ENCODE data around the gene MGA. TPM values are rescaled to one million over a fixed set of nuclear protein-coding genes. Genes with fewer than 3 reads are reported as not detected.

The MGA gene
- total RNA-seq, 3 donors from 2014 or later (not counting 1 experiment from before 2014, with no cell fraction given) = 54.9 to 75.0 (median 71.3) TPM

DNA sequence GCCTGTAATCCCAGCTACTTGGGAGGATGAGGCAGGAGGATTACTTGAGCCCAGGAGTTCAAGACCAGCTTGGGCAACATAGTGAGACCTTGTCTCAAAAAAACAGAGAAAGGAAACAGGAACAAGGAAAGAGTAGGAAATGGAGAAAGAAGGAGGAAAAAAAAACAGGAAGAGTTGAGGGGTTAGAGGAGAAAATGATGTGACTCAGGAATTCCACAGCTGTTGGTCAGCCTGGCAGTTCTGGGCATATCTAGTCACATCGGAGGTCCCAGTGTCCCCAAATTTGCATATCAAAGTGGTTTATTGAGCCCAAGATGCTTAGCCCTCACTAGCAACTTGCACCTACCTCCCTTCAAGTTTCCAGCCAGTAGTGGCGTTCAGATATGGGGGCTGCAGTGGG, 148.9 kb downstream of the MGA start:
- DNase-seq (no peak), ATAC-seq (no peak)
- no peak for TF ChIP-seq CTCF (IDR thresholded peaks at IDR 0.05)
- H3K27ac ChIP-seq (ENCODE audit: low read length) = no peak overlapping the region
- H3K4me1 Mint-ChIP-seq = peaks cover 15 to 18% of the 10 kb centered on the region in 2 donors
- H3K36me3 ChIP-seq (ENCODE audit: control insufficient read depth, insufficient read depth, low read length) = peaks cover 7% of the 10 kb centered on the region
- WGBS (ENCODE audit: insufficient coverage) = 60% methylated on average over 1 of the region's 2 CpGs
- H3K27me3 Mint-ChIP-seq (ENCODE audit: low read depth in 2 of 2) = no peaks in the 10 kb centered on the region
- H3K27me3 ChIP-seq (ENCODE audit: control insufficient read depth, insufficient read depth, low read length) = no peaks in the 10 kb centered on the region
- H3K4me3 Mint-ChIP-seq = no peak overlapping the region
- intact Hi-C loops (cut with micrococcal nuclease) = no loop called here
- H3K4me1 ChIP-seq (ENCODE audit: control insufficient read depth, insufficient read depth, low read length) = peaks cover 13% of the 10 kb centered on the region
- H3K27ac Mint-ChIP-seq = no peak overlapping the region
- no peaks in the 10 kb centered on the region for H3K36me3 Mint-ChIP-seq
- H3K9me3 Mint-ChIP-seq = no peaks in the 10 kb centered on the region
- no peaks in the 10 kb centered on the region for H3K9me3 ChIP-seq (ENCODE audit: control insufficient read depth, insufficient read depth, low read length)
- H3K4me3 ChIP-seq (ENCODE audit: low read length) = no peak overlapping the region

DNA sequence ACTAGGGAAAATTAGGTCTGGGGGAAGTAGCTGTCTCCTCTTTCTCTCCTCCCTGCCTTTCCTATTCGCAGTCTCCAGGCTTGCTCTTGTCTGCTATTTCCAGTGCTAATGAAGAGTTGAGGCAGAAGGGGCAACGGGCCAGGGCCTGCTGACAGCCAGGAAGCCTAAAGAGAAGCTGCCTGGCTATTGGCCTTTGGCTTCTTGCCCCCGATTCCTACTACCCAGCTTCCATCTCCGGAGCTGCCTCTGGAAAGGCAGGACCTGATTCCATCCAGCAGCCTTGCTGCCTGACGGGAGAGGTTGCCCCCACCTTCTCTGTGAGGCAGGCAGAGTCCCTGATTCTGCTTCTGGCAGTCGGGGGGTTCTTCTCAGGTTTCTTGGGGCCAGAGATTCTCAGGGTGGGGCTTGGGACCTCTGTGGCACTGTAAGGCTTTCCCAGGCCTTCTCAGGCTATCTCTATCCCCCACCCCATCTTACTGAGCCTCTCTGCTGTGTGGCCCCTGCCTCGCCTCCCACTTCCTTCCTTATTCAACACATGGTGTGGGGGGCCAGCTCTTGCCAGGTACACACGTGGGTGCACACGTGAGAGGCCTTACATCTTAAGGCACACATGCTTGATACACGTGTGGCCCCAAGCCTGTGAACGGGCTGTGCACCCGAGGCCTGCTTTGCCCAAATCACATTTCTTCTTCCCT, 149.5 kb downstream of the MGA start:
- DNase-seq = no peak
- WGBS (ENCODE audit: insufficient coverage) = 54% methylated on average over 12 of the region's 12 CpGs
- H3K9me3 ChIP-seq (ENCODE audit: control insufficient read depth, insufficient read depth, low read length) = no peaks in the 10 kb centered on the region
- no peak overlapping the region for H3K27ac ChIP-seq (ENCODE audit: low read length)
- H3K27me3 Mint-ChIP-seq (ENCODE audit: low read depth in 2 of 2) = no peaks in the 10 kb centered on the region
- intact Hi-C loops (cut with micrococcal nuclease) = loop anchor here (5.0 kb wide), 1 partner anchor 342 kb away; no protein-coding TSS in a partner anchor
- H3K4me1 ChIP-seq (ENCODE audit: control insufficient read depth, insufficient read depth, low read length) = peaks cover 13% of the 10 kb centered on the region
- no peaks in the 10 kb centered on the region for H3K9me3 Mint-ChIP-seq
- no peak for ATAC-seq
- H3K4me3 ChIP-seq (ENCODE audit: low read length) = no peak overlapping the region
- peaks cover 11% of the 10 kb centered on the region for H3K36me3 ChIP-seq (ENCODE audit: control insufficient read depth, insufficient read depth, low read length)
- peaks cover 12 to 13% of the 10 kb centered on the region in 2 donors for H3K4me1 Mint-ChIP-seq
- no peak overlapping the region for H3K27ac Mint-ChIP-seq
- H3K36me3 Mint-ChIP-seq = no peaks in the 10 kb centered on the region
- H3K27me3 ChIP-seq (ENCODE audit: control insufficient read depth, insufficient read depth, low read length) = no peaks in the 10 kb centered on the region
- TF ChIP-seq CTCF (IDR thresholded peaks at IDR 0.05) = no peak
- no peak overlapping the region for H3K4me3 Mint-ChIP-seq

DNA sequence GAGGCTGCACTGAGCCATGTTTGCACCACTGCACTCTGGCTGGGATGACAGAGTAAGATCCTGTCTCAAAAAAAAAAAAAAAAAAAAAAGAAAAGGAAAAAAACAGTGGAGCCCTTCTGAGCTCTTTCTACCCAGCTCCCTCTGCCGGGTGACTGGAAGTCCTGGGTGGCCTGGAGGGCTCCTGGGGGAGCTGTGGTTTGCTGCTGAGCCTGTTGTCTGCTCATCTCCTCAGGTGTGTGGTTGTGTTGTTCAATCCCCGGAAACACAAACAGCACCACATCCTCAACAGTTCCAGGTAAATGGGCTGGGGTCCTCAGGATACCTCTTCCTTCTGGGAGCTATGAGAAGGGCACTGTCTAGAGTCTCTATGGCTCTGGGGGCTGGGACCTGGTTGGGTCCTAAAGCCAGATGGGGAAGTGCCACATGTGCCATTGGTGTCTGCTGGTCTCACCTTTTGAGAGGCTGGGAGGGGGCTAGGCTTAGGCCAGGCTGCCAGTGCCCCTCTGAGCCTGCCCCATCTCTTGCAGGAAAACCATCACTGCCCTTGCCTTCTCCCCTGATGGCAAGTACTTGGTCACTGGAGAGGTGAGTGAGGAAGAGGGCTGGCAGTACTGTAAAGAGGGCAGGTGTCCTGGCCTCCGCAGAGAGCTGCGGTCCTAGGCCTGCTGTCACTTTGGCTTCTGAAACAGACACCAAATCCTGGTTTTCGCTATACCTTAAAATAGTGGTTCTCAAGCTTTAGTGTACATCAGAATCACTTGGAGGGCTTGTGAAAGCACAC, 150.6 kb downstream of the MGA start:
- Mint-ChIP-seq H3K36me3 (peaks cover 3% of the 10 kb centered on the region), H3K27me3 (ENCODE audit: low read depth in 2 of 2) (no peaks in the 10 kb centered on the region), H3K9me3 (no peaks in the 10 kb centered on the region), H3K27ac (no peak overlapping the region), H3K4me1 (peaks cover 7 to 9% of the 10 kb centered on the region in 2 donors), H3K4me3 (no peak overlapping the region)
- H3K27me3 ChIP-seq (ENCODE audit: control insufficient read depth, insufficient read depth, low read length) = no peaks in the 10 kb centered on the region
- WGBS (ENCODE audit: insufficient coverage) = 94% methylated on average over 3 of the region's 5 CpGs
- no peak for DNase-seq
- no peak for TF ChIP-seq CTCF (IDR thresholded peaks at IDR 0.05)
- H3K4me3 ChIP-seq (ENCODE audit: low read length) = no peak overlapping the region
- intact Hi-C loops (cut with micrococcal nuclease) = loop anchor here (1.0 to 5.0 kb wide), 6 partner anchors 39 to 344 kb away; no protein-coding TSS in a partner anchor
- H3K27ac ChIP-seq (ENCODE audit: low read length) = no peak overlapping the region
- no peaks in the 10 kb centered on the region for H3K9me3 ChIP-seq (ENCODE audit: control insufficient read depth, insufficient read depth, low read length)
- ATAC-seq = peak in 1 of 3 donors; percentile 15
- peaks cover 13% of the 10 kb centered on the region for H3K4me1 ChIP-seq (ENCODE audit: control insufficient read depth, insufficient read depth, low read length)
- H3K36me3 ChIP-seq (ENCODE audit: control insufficient read depth, insufficient read depth, low read length) = peaks cover 13% of the 10 kb centered on the region

Measured in natural killer cell (primary cell).